KG1 (cell line): ENCODE data around the gene SIX5.
"Not testable (repeated sequence)": the region's sequence is repeated elsewhere in the genome, so short reads cannot be mapped to it uniquely, and the experiment has no call there.

Source experiments
- DNase-seq: peaks from one replicate; lab custom pipeline; 2025; lab: John Stamatoyannopoulos, UW

The SIX5 gene

GRCh38 chr19:45754323-45754722 is 14.7 kb downstream of the SIX5 start:
- no peak for DNase-seq

GRCh38 chr19:45753548-45753947 is 15.5 kb downstream of the SIX5 start:
- no peak for DNase-seq

GRCh38 chr19:45752639-45753038 is 16.4 kb downstream of the SIX5 start:
- DNase-seq, result no peak

- DNase-seq, result not testable (repeated sequence)
Observed at GRCh38 chr19:45751483-45751882, 17.6 kb downstream of the SIX5 start.

GRCh38 chr19:45747513-45747912 is 21.5 kb downstream of the SIX5 start:
- DNase-seq, result no peak

- DNase-seq, result no peak
Observed at GRCh38 chr19:45746866-45747265, 22.2 kb downstream of the SIX5 start.

- DNase-seq, result no peak
Observed at GRCh38 chr19:45745606-45746005, 23.4 kb downstream of the SIX5 start.

- no peak for DNase-seq
Observed at GRCh38 chr19:45742969-45743368, 26.1 kb downstream of the SIX5 start.

- no peak for DNase-seq
Observed at GRCh38 chr19:45739498-45740439, 29.3 kb downstream of the SIX5 start.

GRCh38 chr19:45733160-45733810 is 35.8 kb downstream of the SIX5 start, which contains the start of gene MEIOSIN:
TSS of gene MEIOSIN (plus strand) at chr19:45733439. CDS start at chr19:45735377, 1,938 bp downstream.
- no peak for DNase-seq

- DNase-seq, result peak; percentile 96
Observed at GRCh38 chr19:45730368-45731288, 38.4 kb downstream of the SIX5 start, which contains the start of gene FBXO46. TSS of gene FBXO46 (minus strand) at chr19:45730896. CDS start at chr19:45713495, 17,401 bp downstream.

- no peak for DNase-seq
Observed at GRCh38 chr19:45729800-45730290, 39.2 kb downstream of the SIX5 start.

- DNase-seq, result not testable (repeated sequence)
Observed at GRCh38 chr19:45728683-45729082, 40.4 kb downstream of the SIX5 start.

- not testable (repeated sequence) for DNase-seq
Observed at GRCh38 chr19:45720065-45720464, 49.0 kb downstream of the SIX5 start.

- no peak for DNase-seq
Observed at GRCh38 chr19:45717983-45718650, 50.9 kb downstream of the SIX5 start.

GRCh38 chr19:45717131-45717982 is 51.7 kb downstream of the SIX5 start:
- peak; percentile 97 for DNase-seq

- no peak for DNase-seq
Observed at GRCh38 chr19:45716359-45717130, 52.5 kb downstream of the SIX5 start.

GRCh38 chr19:45715139-45715538 is 53.9 kb downstream of the SIX5 start:
- no peak for DNase-seq
